CD4-positive, alpha-beta memory T cell (primary cell): ENCODE results near the gene SLC35F5. TPM values are rescaled to one million over a fixed set of nuclear protein-coding genes. Genes with fewer than 3 reads are reported as not detected.

Experiments
- CTCF ChIA-PET: fragments of 350-600 bp; sonication (Branson Sonifier 250); formaldehyde crosslinking; loops from one replicate; lab custom pipeline; 2021; ENCODE audit warnings: inconsistent platforms; ENCODE audit not compliant: partially characterized antibody; lab: Charles Lee
- POLR2A ChIA-PET: fragments of 350-600 bp; sonication (Branson Sonifier 250); formaldehyde crosslinking; loops from one replicate; lab custom pipeline; 2021; ENCODE audit not compliant: partially characterized antibody; lab: Charles Lee
- DNase-seq, 5 donors: peaks; one replicate each; pipeline versions ENCODE4 v3.0.0 to v3.0.0-alpha.2; 2020 to 2022; ENCODE audit warnings: mixed read lengths in 1 of 5
- H3K27ac ChIP-seq: one replicate; pipeline ENCODE4 v1.7.0; 2013; ENCODE audit warnings: low read depth, low read length
- H3K27me3 ChIP-seq: 2 replicates; pipeline ENCODE4 v1.7.0; 2013; ENCODE audit warnings: mild to moderate bottlenecking, low read length, moderate library complexity; ENCODE audit not compliant: insufficient read depth
- H3K36me3 ChIP-seq: 2 replicates; pipeline ENCODE4 v1.7.0; 2013; ENCODE audit warnings: mild to moderate bottlenecking, low read length, moderate library complexity; ENCODE audit not compliant: insufficient read depth
- H3K4me1 ChIP-seq: 2 replicates; pipeline ENCODE4 v1.7.0; 2013; ENCODE audit warnings: mild to moderate bottlenecking, low read length, moderate library complexity; ENCODE audit not compliant: insufficient read depth
- H3K4me3 ChIP-seq, 2 donors: one replicate each; pipeline ENCODE4 v1.7.0; 2013; ENCODE audit warnings: low read length in 2 of 2, mild to moderate bottlenecking in 1 of 2
- H3K9me3 ChIP-seq, 2 donors: one replicate each; pipeline ENCODE4 v1.7.0; 2013; ENCODE audit warnings: low read length in 2 of 2, control low read depth in 1 of 2; ENCODE audit not compliant: control insufficient read depth in 1 of 2
- H3K27ac Mint-ChIP-seq, 7 donors: one replicate each; pipeline ENCODE4 v1.8.0; 2020 to 2021; ENCODE audit warnings: mixed read lengths in 7 of 7, mild to moderate bottlenecking in 6 of 7, inconsistent platforms in 3 of 7, moderate library complexity in 3 of 7
- H3K27me3 Mint-ChIP-seq, 2 donors: one replicate each; pipeline ENCODE4 v1.8.0; 2020 to 2021; ENCODE audit warnings: mixed read lengths in 2 of 2
- H3K36me3 Mint-ChIP-seq, 2 donors: one replicate each; pipeline ENCODE4 v1.8.0; 2020 to 2021; ENCODE audit warnings: mixed read lengths in 2 of 2, inconsistent platforms in 1 of 2, mild to moderate bottlenecking in 1 of 2
- H3K4me1 Mint-ChIP-seq, 4 donors: one replicate each; pipeline ENCODE4 v1.8.0; 2020 to 2021; ENCODE audit warnings: mixed read lengths in 4 of 4, mild to moderate bottlenecking in 1 of 4
- H3K4me3 Mint-ChIP-seq, 8 donors: one replicate each; pipeline ENCODE4 v1.8.0; 2020 to 2021; ENCODE audit warnings: mixed read lengths in 8 of 8, mild to moderate bottlenecking in 7 of 8, moderate library complexity in 6 of 8, inconsistent platforms in 3 of 8
- H3K9me3 Mint-ChIP-seq, 8 donors: one replicate each; pipeline ENCODE4 v1.8.0; 2020 to 2021; ENCODE audit warnings: mixed read lengths in 8 of 8, mild to moderate bottlenecking in 5 of 8, inconsistent platforms in 3 of 8, moderate library complexity in 1 of 8
- intact Hi-C: fragments of 100-400 bp; cut with micrococcal nuclease; formaldehyde crosslinking; loops from one replicate; pipeline ENCODE4 v1.15.1; 2023
- polyA plus RNA-seq, 2 donors: library from polyadenylated mRNA; unstranded; fragments of 300-500 nt; fragmentation: Illumina TruSeq; gene quantifications; one replicate each; pipeline ENCODE4 v1.2.3, GENCODE V29; 2021
- total RNA-seq, 2 experiments: library from RNA; stranded (reverse); gene quantifications; one replicate each; pipeline ENCODE4 v1.2.3, GENCODE V29; 2021

SLC35F5 gene
- total and polyA plus RNA-seq, 4 experiments from 2014 or later, result 4.5 to 30.9 (median 17.9) TPM

- H3K9me3 ChIP-seq, result no peaks in the 10 kb centered on the region
- ChIA-PET CTCF (interaction anchor here (1.2 kb wide), 1 partner anchor 120 kb away, joined by 3 read pairs; no protein-coding TSS in a partner anchor), POLR2A (interaction anchor here (0.8 kb wide), 1 partner anchor 33 kb away, joined by 3 read pairs; the partner anchor contains the start of gene SLC35F5)
- peaks cover 5% of the 10 kb centered on the region for H3K36me3 ChIP-seq
- Mint-ChIP-seq H3K9me3 (peaks cover 0 to 2% (median 0%) of the 10 kb centered on the region in 8 donors), H3K4me3 (no peak overlapping the region), H3K36me3 (peaks cover 18 to 31% of the 10 kb centered on the region in 2 donors), H3K27me3 (no peaks in the 10 kb centered on the region), H3K27ac (peak overlapping the region in 2 of 7 donors; percentile 14 to 54), H3K4me1 (no peaks in the 10 kb centered on the region)
- no peak for DNase-seq
- intact Hi-C loops, result no loop called here
- no peak overlapping the region for H3K4me3 ChIP-seq
- no peak overlapping the region for H3K27ac ChIP-seq
- no peaks in the 10 kb centered on the region for H3K27me3 ChIP-seq
- H3K4me1 ChIP-seq, result no peaks in the 10 kb centered on the region
Observed at GRCh38 chr2:113724010-113724409, 32.4 kb downstream of the SLC35F5 start.

DNA sequence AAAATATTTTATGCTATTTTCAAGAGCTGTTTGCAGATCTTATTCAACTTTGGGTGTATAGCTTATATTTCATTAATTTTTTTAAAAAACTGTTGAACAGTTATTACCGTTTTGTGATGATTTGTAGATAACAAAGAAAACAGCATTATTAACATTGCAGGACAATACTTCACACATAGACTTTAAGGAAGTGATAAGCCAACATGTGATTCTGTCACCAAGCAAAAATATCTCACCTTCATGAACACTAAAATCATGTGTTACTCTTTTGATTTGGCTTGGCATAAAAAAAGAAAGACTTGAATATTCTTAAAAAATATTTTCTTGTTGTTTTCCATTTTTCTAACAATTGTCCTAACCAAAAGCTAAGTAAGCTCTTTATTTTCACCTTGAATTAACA lies 33.0 kb downstream of the SLC35F5 start:
- Histone ChIP-seq H3K27ac (no peak overlapping the region), H3K9me3 (no peaks in the 10 kb centered on the region), H3K27me3 (no peaks in the 10 kb centered on the region), H3K4me1 (no peaks in the 10 kb centered on the region), H3K4me3 (no peak overlapping the region), H3K36me3 (peaks cover 5% of the 10 kb centered on the region)
- H3K9me3 Mint-ChIP-seq, result peaks cover 0 to 2% (median 0%) of the 10 kb centered on the region in 8 donors
- H3K4me1 Mint-ChIP-seq, result no peaks in the 10 kb centered on the region
- no peak for DNase-seq
- no peak overlapping the region for H3K4me3 Mint-ChIP-seq
- no peaks in the 10 kb centered on the region for H3K27me3 Mint-ChIP-seq
- intact Hi-C loops, result no loop called here
- ChIA-PET CTCF (interaction anchor here (1.2 kb wide), 1 partner anchor 119 kb away, joined by 3 read pairs; no protein-coding TSS in a partner anchor), POLR2A (interaction anchor here (0.8 kb wide), 1 partner anchor 33 kb away, joined by 3 read pairs; the partner anchor contains the start of gene SLC35F5)
- no peak overlapping the region for H3K27ac Mint-ChIP-seq
- H3K36me3 Mint-ChIP-seq, result peaks cover 15 to 27% of the 10 kb centered on the region in 2 donors

DNA sequence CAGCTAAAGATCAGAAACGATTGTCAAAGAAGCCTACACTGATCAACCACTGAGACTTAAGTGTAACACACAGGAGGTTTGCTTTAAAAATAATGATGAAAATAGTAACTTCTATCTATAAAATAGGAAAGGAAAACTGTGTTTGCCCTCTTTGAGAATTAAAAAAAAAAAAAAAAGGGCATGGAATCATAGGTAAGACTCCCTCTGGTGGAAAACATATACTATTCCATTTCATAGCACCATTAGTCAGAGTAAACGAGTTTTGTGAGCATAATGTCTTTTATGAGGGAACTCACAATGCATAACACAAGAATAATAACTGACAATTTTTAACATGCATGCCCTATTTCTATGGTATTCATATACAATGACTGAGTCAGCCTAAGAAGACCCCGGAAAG lies 36.3 kb downstream of the SLC35F5 start:
- H3K4me3 ChIP-seq, result no peak overlapping the region
- H3K27ac ChIP-seq, result no peak overlapping the region
- Mint-ChIP-seq H3K27ac (no peak overlapping the region), H3K4me3 (no peak overlapping the region), H3K27me3 (no peaks in the 10 kb centered on the region), H3K4me1 (peaks cover 0 to 4% (median 0%) of the 10 kb centered on the region in 4 donors), H3K36me3 (peaks cover 20 to 35% of the 10 kb centered on the region in 2 donors), H3K9me3 (peaks cover 0 to 2% (median 0%) of the 10 kb centered on the region in 8 donors)
- no peaks in the 10 kb centered on the region for H3K4me1 ChIP-seq
- no peaks in the 10 kb centered on the region for H3K27me3 ChIP-seq
- ChIA-PET POLR2A (no interaction called here), CTCF (interaction anchor here (1.3 kb wide), 1 partner anchor 20 kb away, joined by 4 read pairs; no protein-coding TSS in a partner anchor)
- H3K36me3 ChIP-seq, result peaks cover 5% of the 10 kb centered on the region
- no peaks in the 10 kb centered on the region for H3K9me3 ChIP-seq
- intact Hi-C loops, result no loop called here
- DNase-seq, result peak in 2 of 5 donors; percentile 1 to 12

GRCh38 chr2:113716291-113716690 lies 40.2 kb downstream of the SLC35F5 start:
- Histone ChIP-seq H3K36me3 (peaks cover 4% of the 10 kb centered on the region), H3K4me3 (no peak overlapping the region), H3K27me3 (no peaks in the 10 kb centered on the region), H3K27ac (no peak overlapping the region), H3K4me1 (no peaks in the 10 kb centered on the region), H3K9me3 (no peaks in the 10 kb centered on the region)
- H3K4me1 Mint-ChIP-seq, result peaks cover 0 to 4% (median 0%) of the 10 kb centered on the region in 4 donors
- ChIA-PET POLR2A (no interaction called here), CTCF (interaction anchor here (1.0 kb wide), 1 partner anchor 16 kb away, joined by 3 read pairs; no protein-coding TSS in a partner anchor)
- no peaks in the 10 kb centered on the region for H3K27me3 Mint-ChIP-seq
- H3K9me3 Mint-ChIP-seq, result peaks cover 0 to 2% (median 0%) of the 10 kb centered on the region in 8 donors
- peak overlapping the region in 1 of 7 donors; percentile 48 for H3K27ac Mint-ChIP-seq
- no peak for DNase-seq
- peaks cover 20 to 34% of the 10 kb centered on the region in 2 donors for H3K36me3 Mint-ChIP-seq
- intact Hi-C loops, result no loop called here
- H3K4me3 Mint-ChIP-seq, result peak overlapping the region in 1 of 8 donors; percentile 2

- Mint-ChIP-seq H3K9me3 (peaks cover 0 to 2% (median 0%) of the 10 kb centered on the region in 8 donors), H3K4me1 (peaks cover 0 to 4% (median 0%) of the 10 kb centered on the region in 4 donors), H3K4me3 (no peak overlapping the region), H3K36me3 (peaks cover 16 to 24% of the 10 kb centered on the region in 2 donors), H3K27me3 (no peaks in the 10 kb centered on the region), H3K27ac (no peak overlapping the region)
- Histone ChIP-seq H3K27me3 (no peaks in the 10 kb centered on the region), H3K9me3 (no peaks in the 10 kb centered on the region), H3K4me3 (no peak overlapping the region), H3K36me3 (peaks cover 4% of the 10 kb centered on the region), H3K27ac (no peak overlapping the region), H3K4me1 (no peaks in the 10 kb centered on the region)
- intact Hi-C loops, result no loop called here
- ChIA-PET POLR2A (no interaction called here), CTCF (interaction anchor here (1.3 to 1.6 kb wide), 2 partner anchors 11 to 13 kb away, joined by 4 to 5 read pairs; no protein-coding TSS in a partner anchor)
- DNase-seq, result no peak
Observed at GRCh38 chr2:113712941-113713340, 43.5 kb downstream of the SLC35F5 start.

DNA sequence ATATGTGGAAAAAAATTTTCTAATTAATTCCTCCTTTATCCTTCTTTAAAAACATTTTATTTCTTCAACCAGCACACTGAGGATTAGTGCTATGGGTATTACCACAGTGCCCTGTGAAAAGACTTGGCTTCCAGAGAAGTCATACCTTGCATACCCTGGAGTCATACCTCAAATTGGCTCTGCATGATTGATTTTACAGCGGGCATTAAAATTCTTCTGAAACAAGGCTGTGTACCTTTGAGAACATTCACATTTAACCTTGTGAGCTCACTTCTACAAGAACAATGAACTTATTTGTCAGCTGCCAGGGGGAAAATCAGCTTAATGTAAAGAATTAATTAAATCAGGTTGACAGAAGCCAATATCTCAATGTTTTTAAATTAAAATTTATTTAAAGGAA lies 44.6 kb downstream of the SLC35F5 start:
- DNase-seq, result no peak
- H3K9me3 Mint-ChIP-seq, result peaks cover 0 to 2% (median 0%) of the 10 kb centered on the region in 8 donors
- H3K4me3 Mint-ChIP-seq, result no peak overlapping the region
- no peaks in the 10 kb centered on the region for H3K27me3 Mint-ChIP-seq
- Histone ChIP-seq H3K27me3 (no peaks in the 10 kb centered on the region), H3K27ac (no peak overlapping the region), H3K36me3 (peaks cover 4% of the 10 kb centered on the region), H3K4me3 (no peak overlapping the region), H3K9me3 (no peaks in the 10 kb centered on the region), H3K4me1 (no peaks in the 10 kb centered on the region)
- H3K36me3 Mint-ChIP-seq, result peaks cover 16 to 21% of the 10 kb centered on the region in 2 donors
- intact Hi-C loops, result no loop called here
- ChIA-PET CTCF (interaction anchor here (1.1 kb wide), 1 partner anchor 10 kb away, joined by 4 read pairs; no protein-coding TSS in a partner anchor), POLR2A (no interaction called here)
- no peak overlapping the region for H3K27ac Mint-ChIP-seq
- H3K4me1 Mint-ChIP-seq, result peaks cover 0 to 4% (median 0%) of the 10 kb centered on the region in 4 donors

DNA sequence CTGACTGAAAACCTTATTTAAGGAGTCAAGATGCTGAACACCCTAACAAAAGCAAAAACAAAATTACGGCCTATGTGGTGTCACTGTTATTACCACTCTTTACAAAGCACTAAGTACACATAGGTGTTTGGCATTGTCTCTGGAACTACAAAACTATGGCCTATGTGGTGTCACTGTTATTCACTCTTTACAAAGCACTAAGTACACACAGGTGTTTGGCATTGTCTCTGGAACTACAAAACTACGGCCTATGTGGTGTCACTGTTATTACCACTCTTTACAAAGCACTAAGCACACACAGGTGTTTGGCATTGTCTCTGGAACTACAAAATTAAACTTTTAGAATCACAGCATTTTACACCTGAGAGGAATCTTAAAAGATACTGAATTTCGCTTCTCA lies 47.4 kb downstream of the SLC35F5 start:
- H3K27ac Mint-ChIP-seq, result peak overlapping the region in 1 of 7 donors; percentile 29
- H3K27ac ChIP-seq, result no peak overlapping the region
- H3K9me3 Mint-ChIP-seq, result no peaks in the 10 kb centered on the region
- H3K4me3 ChIP-seq, result no peak overlapping the region
- no peaks in the 10 kb centered on the region for H3K36me3 ChIP-seq
- no peak overlapping the region for H3K4me3 Mint-ChIP-seq
- peaks cover 9 to 14% of the 10 kb centered on the region in 2 donors for H3K36me3 Mint-ChIP-seq
- no peaks in the 10 kb centered on the region for H3K4me1 ChIP-seq
- H3K9me3 ChIP-seq, result no peaks in the 10 kb centered on the region
- H3K27me3 ChIP-seq, result no peaks in the 10 kb centered on the region
- no peaks in the 10 kb centered on the region for H3K4me1 Mint-ChIP-seq
- no peak for DNase-seq
- CTCF ChIA-PET, result no interaction called here
- H3K27me3 Mint-ChIP-seq, result no peaks in the 10 kb centered on the region
- POLR2A ChIA-PET, result no interaction called here
- intact Hi-C loops, result no loop called here
